Loucy (cell line): ENCODE data around the gene C14orf180.

ENCODE experiments used
- H2AFZ ChIP-seq: fragments of 200-600 bp; sonication (generic); 2 replicates; pipeline ENCODE4 v1.6.0; 2016; ENCODE audit warnings: antibody characterized with exemption, mild to moderate bottlenecking, low read length, moderate library complexity
- H3F3A ChIP-seq: fragments of 200-600 bp; 2 replicates; pipeline ENCODE4 v1.6.0; 2016; ENCODE audit warnings: antibody characterized with exemption, low read depth, mild to moderate bottlenecking
- H3K27me3 ChIP-seq: fragments of 200-600 bp; sonication (generic); 2 replicates; pipeline ENCODE4 v1.6.1; 2014; ENCODE audit warnings: low read length, mild to moderate bottlenecking; ENCODE audit not compliant: insufficient read depth, poor library complexity, severe bottlenecking
- H3K36me3 ChIP-seq: fragments of 200-600 bp; sonication (generic); 2 replicates; pipeline ENCODE4 v1.6.1; 2016; ENCODE audit warnings: low read length; ENCODE audit not compliant: insufficient read depth
- H3K4me1 ChIP-seq: fragments of 200-600 bp; sonication (generic); 2 replicates; pipeline ENCODE4 v1.5.1; 2014; ENCODE audit warnings: low read length, mild to moderate bottlenecking; ENCODE audit not compliant: insufficient read depth, poor library complexity, severe bottlenecking
- H3K4me2 ChIP-seq: fragments of 200-600 bp; sonication (generic); 2 replicates; pipeline ENCODE4 v1.6.0; 2014; ENCODE audit warnings: antibody characterized with exemption, low read length, low read depth, mild to moderate bottlenecking; ENCODE audit not compliant: poor library complexity, severe bottlenecking
- H3K4me3 ChIP-seq: fragments of 200-600 bp; sonication (generic); 2 replicates; pipeline ENCODE4 v1.5.1; 2014; ENCODE audit warnings: low read length, mild to moderate bottlenecking, mixed read lengths; ENCODE audit not compliant: poor library complexity, severe bottlenecking
- H3K79me2 ChIP-seq: fragments of 200-600 bp; sonication (generic); 2 replicates; pipeline ENCODE4 v1.6.1; 2014; ENCODE audit warnings: low read length; ENCODE audit not compliant: insufficient read depth
- H3K9ac ChIP-seq: fragments of 200-600 bp; sonication (generic); 2 replicates; pipeline ENCODE4 v1.6.0; 2014; ENCODE audit warnings: mild to moderate bottlenecking, low read depth, low read length, moderate library complexity; ENCODE audit not compliant: poor library complexity, severe bottlenecking
- H3K9me2 ChIP-seq: fragments of 200-600 bp; sonication (generic); replicated peaks from 2 replicates; pipeline ENCODE4 v1.6.1; 2016; ENCODE audit warnings: low read depth, low read length, mixed read lengths
- H3K9me3 ChIP-seq: fragments of 200-600 bp; sonication (generic); 2 replicates; pipeline ENCODE4 v1.6.1; 2014; ENCODE audit warnings: mild to moderate bottlenecking, antibody characterized with exemption, low read length, low read depth; ENCODE audit not compliant: insufficient read depth
- H4K20me1 ChIP-seq: fragments of 200-600 bp; sonication (generic); 2 replicates; pipeline ENCODE4 v1.6.0; 2014; ENCODE audit warnings: antibody characterized with exemption, low read length, mild to moderate bottlenecking; ENCODE audit not compliant: insufficient read depth, poor library complexity, severe bottlenecking
- CTCF ChIP-seq: fragments of 200-600 bp; sonication (generic); conservative IDR thresholded peaks from 2 replicates; pipeline ENCODE4 v1.5.1; 2014; ENCODE audit warnings: mild to moderate bottlenecking, antibody characterized with exemption, low read length
- EZH2phosphoT487 ChIP-seq: fragments of 200-600 bp; IDR thresholded peaks from 2 replicates; pipeline ENCODE4 v1.6.1; 2018; ENCODE audit warnings: antibody characterized with exemption, mild to moderate bottlenecking, moderate library complexity, borderline replicate concordance

The C14orf180 gene

DNA sequence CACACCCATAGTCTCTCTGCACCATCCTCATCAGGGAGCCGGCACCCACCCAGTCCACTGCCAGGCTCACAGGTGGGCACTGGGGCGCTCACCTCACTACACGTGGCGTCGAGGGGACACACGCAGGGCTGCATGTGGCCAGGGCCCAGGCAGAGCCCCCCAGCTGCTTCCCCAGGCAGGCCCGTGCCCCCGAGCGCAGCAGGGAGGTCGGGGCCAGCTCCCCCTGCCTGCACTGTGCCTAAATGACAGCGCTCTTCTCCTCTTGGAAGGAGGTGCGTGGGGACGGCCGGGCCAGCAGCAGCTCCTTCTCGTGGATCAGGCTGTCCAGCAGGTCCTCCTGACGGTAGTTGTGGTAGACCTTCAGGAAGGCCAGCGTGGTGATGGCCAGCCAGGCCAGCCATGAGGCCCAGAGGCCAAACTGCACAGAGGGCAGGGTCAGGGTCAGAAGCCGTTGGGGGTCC lies 13.7 kb downstream of the C14orf180 start:
- H3K4me1 ChIP-seq = no peaks in the 10 kb centered on the region

DNA sequence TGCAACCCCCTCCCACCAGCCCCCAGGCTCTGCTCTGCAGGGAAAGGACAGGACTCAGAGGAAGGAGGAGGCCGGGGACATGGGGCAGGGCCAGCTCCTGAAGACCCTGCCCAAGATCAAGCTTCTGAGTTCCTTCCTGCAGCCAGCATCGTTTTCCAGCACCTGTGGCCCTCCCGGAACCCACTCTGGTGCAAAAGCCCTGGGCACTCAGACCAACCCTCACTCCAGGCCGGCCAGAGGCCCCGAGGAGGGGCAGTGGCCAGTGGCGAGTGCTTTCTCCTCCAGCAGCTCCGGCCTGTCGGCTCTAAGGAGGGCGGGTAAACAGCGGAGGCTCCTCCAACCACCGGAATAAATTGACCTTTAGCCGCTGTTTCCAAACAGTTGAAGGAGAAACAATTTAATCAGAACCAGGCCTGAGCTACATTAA lies 14.2 kb downstream of the C14orf180 start:
- Histone ChIP-seq H3K9ac (no peak overlapping the region), H3K4me2 (no peak overlapping the region), H3K9me3 (no peaks in the 10 kb centered on the region), H3K9me2 (no peaks in the 10 kb centered on the region), H3K79me2 (no peaks in the 10 kb centered on the region), H4K20me1 (no peaks in the 10 kb centered on the region), H2AFZ (no peak overlapping the region), H3F3A (no peaks in the 10 kb centered on the region), H3K36me3 (no peaks in the 10 kb centered on the region), H3K4me3 (no peak overlapping the region), H3K27me3 (no peaks in the 10 kb centered on the region), H3K4me1 (no peaks in the 10 kb centered on the region)
- TF ChIP-seq EZH2phosphoT487 (no peak), CTCF (no peak)

More for the DNA sequence above, 13.7 kb downstream of the C14orf180 start:
- no peaks in the 10 kb centered on the region for H3K36me3 ChIP-seq
- no peaks in the 10 kb centered on the region for H3K9me2 ChIP-seq
- H3K9me3 ChIP-seq = no peaks in the 10 kb centered on the region
- H3F3A ChIP-seq = no peaks in the 10 kb centered on the region
- H3K4me2 ChIP-seq = no peak overlapping the region
- no peak overlapping the region for H2AFZ ChIP-seq
- TF ChIP-seq CTCF (no peak), EZH2phosphoT487 (no peak)
- H4K20me1 ChIP-seq = no peaks in the 10 kb centered on the region
- no peaks in the 10 kb centered on the region for H3K27me3 ChIP-seq
- H3K79me2 ChIP-seq = no peaks in the 10 kb centered on the region
- H3K4me3 ChIP-seq = no peak overlapping the region
- no peak overlapping the region for H3K9ac ChIP-seq

DNA sequence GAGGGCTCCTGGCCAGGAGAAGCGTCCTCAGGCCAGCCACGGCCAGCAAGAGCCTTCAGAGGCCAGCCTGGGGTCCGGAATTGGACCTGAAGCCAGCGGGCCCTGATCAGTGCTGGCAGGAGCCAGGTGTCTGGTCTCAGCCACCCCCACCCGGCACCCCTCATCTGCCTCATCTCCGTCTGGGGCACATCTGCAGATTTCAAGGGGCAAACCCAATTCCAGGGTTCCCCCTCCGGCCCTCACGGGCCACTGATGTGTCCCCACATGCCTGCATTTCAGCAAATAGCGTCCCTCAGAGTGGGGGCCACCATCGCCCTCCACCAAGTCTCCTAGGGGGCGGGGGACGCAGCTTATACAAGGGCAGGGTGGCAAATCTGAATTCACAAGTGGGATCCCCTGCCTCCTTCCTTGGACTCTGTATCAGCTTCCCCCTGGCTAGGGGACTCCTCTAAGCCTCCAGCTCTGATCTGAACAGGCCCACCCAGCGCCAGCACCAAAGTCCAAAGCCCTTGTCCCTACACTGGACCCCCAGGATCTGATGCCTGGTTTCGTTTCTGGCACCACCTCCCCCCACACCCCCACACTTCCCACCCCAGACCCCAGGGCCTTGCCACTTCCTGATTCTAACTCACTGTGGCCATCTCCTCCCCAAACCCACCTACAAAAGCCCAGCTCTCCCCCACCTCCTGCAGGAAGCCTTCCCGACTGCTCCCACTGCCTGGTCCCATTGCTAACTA lies 14.9 kb downstream of the C14orf180 start:
- no peak for TF ChIP-seq EZH2phosphoT487
- no peak for TF ChIP-seq CTCF
- Histone ChIP-seq H4K20me1 (no peaks in the 10 kb centered on the region), H3K4me2 (no peak overlapping the region), H3K9me2 (no peaks in the 10 kb centered on the region), H3K27me3 (no peaks in the 10 kb centered on the region), H3K4me1 (no peaks in the 10 kb centered on the region), H3K79me2 (no peaks in the 10 kb centered on the region), H3K9ac (no peak overlapping the region), H3F3A (no peaks in the 10 kb centered on the region), H3K4me3 (no peak overlapping the region), H3K36me3 (no peaks in the 10 kb centered on the region), H3K9me3 (no peaks in the 10 kb centered on the region), H2AFZ (no peak overlapping the region)
